Measurements from ENCODE around the gene ROCK2.
"Not testable (repeated sequence)": the region's sequence is repeated elsewhere in the genome, so short reads cannot be mapped to it uniquely, and the experiment has no call there.

Gene ROCK2

DNA sequence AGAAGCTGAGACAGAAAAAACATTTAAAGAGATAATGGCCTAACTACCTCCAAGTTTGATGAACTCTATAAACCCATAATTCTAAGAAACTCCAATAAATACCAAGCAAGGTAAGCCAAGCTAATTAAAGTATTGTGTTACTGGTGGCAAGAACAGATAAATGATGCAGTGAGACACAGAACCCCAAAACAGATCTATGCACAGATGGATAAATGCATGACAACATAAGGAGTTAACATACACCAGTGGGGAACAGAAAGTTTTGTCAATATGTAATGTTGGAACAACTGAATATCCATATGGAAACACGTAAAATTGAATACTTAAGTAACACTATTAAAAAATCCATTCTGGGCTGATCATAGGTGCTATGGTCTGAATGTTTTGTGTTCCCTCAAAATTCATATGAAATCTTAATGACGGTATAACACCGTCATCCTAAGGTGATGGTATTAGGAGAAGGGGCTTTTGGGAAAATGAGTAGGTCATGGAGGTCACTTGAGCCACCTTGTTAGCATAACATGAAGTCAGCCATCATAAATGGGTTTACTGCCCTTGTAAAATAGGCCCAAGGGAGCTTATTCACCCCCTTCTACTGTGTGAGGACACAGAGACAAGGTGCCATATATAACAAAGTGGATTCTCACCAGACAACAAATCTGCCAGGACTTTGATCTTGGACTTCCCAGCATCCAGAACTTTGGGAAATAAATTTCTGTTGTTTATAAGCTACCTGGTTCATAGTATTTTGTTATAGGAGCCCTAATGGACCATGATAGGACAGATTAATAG, 102.8 kb downstream of the ROCK2 start:
- in situ Hi-C loops (cut with HindIII; ENCODE audit: low sequenced_read_pairs) = no loop called here

DNA sequence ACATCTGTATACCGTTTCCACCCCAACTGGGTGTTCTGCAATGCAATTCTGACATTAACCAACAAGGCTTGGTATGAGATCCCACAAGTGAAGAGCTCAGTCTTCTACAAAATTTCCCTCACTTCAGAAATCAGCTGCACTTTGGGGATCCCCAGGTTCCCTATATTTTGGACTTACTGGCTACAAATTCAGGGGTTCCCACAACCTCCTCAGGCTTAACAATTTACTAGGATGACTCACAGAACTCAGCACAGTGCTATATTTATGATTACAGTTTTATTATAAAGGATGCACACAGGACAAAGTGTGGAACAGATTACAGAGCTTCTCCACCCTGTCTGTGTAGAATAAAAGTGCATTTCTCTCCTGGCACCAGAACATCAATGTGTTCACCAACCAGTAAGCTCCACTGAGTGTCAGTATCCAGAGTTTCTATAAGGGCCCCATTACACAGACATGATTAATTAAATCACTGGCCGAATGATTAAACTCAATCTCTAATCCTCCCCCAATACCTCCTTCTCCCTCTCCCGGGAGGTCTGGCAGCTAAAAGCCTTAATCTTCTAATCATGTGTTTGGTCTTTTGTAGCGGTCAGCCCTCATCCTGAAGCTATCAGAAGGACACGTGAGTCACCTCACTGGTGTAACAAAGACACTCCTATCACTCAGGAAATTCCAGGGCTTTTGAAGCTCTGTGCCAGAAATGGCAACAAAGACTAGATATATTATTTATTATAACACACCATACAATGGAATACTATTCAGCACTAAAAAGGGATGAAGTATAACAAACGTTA, 104.6 kb downstream of the ROCK2 start:
- in situ Hi-C loops (cut with HindIII; ENCODE audit: low sequenced_read_pairs) = no loop called here

GRCh38 chr2:11239147-11239546, 105.3 kb downstream of the ROCK2 start:
- in situ Hi-C loops (cut with HindIII; ENCODE audit: low sequenced_read_pairs) = no loop called here

DNA sequence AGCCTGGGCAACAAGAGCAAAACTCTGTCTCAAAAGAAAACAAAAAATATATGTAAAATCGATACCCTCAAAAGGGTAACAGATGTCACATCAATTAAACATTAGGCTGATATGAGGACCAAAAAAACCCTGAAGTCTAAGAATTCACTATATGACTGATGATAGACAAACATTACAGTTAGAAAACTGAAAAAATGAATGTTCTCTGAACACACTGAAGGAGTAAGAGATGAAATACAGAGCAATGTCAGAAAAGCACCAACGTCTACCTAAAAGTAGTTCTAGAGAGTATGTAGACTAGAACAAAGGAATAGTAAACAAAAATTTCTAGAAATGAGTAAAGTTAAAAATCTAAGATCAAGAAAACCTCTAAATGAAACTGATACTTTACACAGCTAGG, 107.3 kb downstream of the ROCK2 start:
- in situ Hi-C loops (cut with HindIII; ENCODE audit: low sequenced_read_pairs) = no loop called here

DNA sequence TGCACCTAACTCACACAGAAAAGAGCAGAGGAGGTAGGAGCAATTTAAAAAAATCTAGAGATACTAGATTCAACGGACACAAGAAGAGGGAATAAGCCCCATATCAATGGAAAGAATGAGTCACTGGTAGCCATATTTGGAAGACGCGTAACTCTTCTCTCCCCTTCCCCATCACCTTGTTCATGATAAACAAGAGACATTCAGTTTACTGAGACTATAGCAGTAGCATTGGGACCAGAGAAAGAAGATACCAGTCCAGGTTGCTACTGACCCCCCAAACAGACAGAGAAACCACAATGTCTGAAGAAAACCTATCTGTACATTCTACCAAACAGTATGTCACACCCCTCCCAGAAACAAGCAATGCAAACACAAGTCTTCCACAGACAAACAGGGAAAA, 108.1 kb downstream of the ROCK2 start:
- in situ Hi-C loops (cut with HindIII; ENCODE audit: low sequenced_read_pairs) = no loop called here

GRCh38 chr2:11235583-11235982, 108.9 kb downstream of the ROCK2 start:
- in situ Hi-C loops (cut with HindIII; ENCODE audit: low sequenced_read_pairs) = no loop called here

DNA sequence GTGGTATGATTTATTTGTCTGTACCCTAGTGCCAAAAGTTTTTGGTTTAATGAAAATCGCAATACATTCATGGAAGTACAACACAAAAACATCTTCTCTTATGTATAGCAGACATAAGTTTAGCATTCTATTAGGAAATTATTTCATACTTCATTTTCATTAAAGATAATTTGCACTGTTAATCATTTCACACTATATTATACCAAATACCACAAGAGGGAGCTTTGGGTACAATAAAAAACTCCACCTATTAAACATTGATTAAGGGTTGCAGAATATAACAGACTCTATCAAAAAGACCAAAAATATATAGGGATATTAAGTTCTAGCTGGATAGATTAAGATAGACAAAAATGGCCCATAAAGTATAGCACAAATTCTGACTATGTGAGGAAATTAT, 110.1 kb downstream of the ROCK2 start:
- in situ Hi-C loops (cut with HindIII; ENCODE audit: low sequenced_read_pairs) = no loop called here

GRCh38 chr2:11231193-11231592, 113.2 kb downstream of the ROCK2 start:
- in situ Hi-C loops (cut with HindIII; ENCODE audit: low sequenced_read_pairs) = not testable (repeated sequence)

DNA sequence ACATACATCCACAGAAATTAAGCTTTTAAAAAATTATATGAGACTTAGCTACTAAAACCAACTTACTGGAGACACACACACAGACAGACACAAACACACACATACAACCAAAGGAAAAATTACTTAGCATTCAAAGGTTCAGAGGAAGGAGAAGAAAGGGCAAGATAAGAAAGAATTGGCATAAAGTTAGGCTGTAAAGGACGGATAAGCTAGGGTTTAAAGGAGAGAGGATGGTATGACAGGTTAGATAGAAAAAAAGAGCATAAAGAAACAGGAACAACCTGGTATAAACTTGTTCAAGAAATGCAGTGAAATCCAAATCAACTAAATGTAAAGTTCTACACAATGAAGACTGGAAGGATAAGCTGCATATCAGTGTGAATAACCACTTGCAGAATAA, 115.7 kb downstream of the ROCK2 start:
- in situ Hi-C loops (cut with HindIII; ENCODE audit: low sequenced_read_pairs) = loop anchor here (5.0 kb wide), 1 partner anchor 179 kb away; no protein-coding TSS in a partner anchor

DNA sequence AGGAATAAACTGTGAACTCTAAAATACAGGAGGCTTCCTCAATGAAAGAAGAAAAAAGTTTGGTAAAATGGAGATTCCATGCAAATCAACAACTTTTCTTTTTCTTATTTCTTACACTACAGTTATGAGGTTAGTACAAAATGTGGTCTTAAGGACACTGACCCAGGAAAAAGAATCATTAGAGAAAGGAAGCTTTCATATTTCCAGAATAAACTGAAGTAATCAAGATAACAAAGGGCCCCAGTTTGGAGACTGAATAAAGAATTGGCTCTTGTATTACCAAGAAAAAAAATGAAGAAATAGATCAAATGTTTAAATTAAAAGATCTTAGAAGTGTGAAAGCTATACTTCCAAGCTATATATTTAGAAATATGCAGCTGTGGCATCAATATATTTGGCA, 116.8 kb downstream of the ROCK2 start:
- in situ Hi-C loops (cut with HindIII; ENCODE audit: low sequenced_read_pairs) = loop anchor here (5.0 kb wide), 1 partner anchor 180 kb away; no protein-coding TSS in a partner anchor

DNA sequence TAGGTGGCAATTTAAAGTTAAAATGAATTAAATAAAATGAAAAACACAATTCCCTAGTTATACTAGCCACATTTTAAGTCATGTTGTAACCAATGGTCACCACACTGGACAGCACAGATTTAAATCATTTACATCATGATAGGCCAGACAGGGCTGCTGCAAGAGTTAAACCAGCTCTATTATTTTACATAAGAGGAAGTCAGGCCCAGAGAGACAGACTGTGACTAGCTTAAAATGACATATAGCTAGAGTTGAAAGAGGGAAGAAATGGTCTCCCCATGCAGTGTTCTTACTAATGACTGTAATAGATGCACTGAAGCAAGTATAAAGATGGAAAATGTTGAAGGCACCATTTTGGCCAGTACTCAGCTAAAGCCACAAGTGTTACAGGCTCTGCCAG, 119.5 kb downstream of the ROCK2 start:
- in situ Hi-C loops (cut with HindIII; ENCODE audit: low sequenced_read_pairs) = loop anchor here (5.0 kb wide), 1 partner anchor 182 kb away; no protein-coding TSS in a partner anchor

GRCh38 chr2:11222845-11223244, 121.6 kb downstream of the ROCK2 start:
- in situ Hi-C loops (cut with HindIII; ENCODE audit: low sequenced_read_pairs) = no loop called here

GRCh38 chr2:11220445-11220844, 124.0 kb downstream of the ROCK2 start:
- in situ Hi-C loops (cut with HindIII; ENCODE audit: low sequenced_read_pairs) = no loop called here

DNA sequence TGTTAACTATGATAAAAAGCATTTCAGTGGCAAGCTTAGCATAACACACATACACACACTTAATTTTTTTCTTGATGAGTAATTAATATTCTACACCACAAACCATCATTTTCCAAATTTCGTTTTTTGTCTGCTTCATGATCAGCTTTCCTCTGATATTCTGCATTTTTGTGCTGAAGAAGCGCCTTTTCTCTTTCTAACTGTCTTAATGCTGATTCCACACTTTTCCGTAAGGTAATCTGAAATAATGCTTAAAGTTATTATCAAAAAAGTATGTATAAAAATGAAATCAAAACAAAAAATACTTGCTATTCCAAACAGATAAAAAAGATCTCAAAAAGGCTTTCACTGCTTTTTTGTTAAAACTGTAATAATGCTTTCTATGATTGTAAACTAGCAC, 129.0 kb downstream of the ROCK2 start:
- in situ Hi-C loops (cut with HindIII; ENCODE audit: low sequenced_read_pairs) = no loop called here

DNA sequence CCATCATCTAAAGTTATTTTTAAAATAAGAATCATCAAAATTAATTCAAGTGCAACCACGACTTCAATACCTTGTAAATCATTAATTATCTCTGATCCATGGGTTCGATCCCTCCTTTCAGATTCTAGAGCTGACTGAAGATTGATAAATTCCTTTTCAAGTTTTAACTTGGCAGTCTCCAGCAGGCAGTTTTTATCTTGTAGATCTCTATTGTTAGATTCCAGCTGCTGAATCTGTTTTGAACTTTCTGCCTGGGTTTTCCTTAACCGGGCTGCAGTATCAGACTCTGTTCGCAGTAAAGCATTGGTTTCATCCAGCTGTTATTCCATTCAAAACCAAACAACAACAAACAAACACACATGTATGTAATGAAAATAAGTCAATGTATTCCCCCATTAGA, 129.7 kb downstream of the ROCK2 start:
- in situ Hi-C loops (cut with HindIII; ENCODE audit: low sequenced_read_pairs) = no loop called here

DNA sequence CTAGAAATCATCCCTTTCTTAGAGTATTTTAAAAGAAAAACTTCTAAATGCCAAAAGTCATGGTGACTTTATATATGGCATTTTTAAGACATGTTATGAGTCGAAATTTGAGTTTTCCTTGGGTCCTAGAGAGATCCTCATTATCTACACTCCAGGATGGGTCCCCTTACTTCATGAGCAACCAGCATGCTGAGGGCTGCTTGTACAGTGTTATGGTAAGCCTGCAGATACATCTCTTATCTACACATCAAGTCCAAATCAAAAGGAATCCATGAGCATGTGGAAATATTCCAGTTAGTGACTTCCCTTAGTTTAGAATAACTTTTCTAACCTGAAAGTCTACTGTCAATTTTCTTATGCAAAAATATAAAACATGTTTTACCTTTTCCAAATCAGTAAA, 130.5 kb downstream of the ROCK2 start:
- in situ Hi-C loops (cut with HindIII; ENCODE audit: low sequenced_read_pairs) = no loop called here

DNA sequence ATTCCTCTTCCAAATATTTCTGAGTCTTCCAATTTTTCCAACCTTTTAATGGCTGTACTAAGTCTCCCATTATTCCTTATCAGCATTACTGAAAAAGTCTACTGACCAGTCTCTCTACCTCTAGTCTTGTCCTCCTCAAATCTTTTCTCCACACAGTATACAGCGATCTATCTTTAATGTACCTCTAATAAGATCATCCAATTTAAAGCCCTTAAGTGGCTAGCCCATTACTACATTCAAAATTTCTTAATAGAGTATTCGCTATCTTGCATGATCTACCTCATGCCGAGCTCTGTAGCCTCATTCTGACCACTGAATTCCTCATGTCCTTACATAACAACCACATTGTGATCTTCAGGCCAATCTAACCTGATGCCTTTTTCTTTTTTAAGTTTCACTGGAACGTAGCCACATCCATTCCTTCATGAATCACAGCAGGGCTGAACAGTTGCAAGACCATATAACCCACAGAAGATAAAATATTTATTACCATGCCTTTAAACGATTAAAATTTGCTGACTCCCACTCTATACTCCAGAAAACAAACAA, 131.3 kb downstream of the ROCK2 start:
- in situ Hi-C loops (cut with HindIII; ENCODE audit: low sequenced_read_pairs) = no loop called here

DNA sequence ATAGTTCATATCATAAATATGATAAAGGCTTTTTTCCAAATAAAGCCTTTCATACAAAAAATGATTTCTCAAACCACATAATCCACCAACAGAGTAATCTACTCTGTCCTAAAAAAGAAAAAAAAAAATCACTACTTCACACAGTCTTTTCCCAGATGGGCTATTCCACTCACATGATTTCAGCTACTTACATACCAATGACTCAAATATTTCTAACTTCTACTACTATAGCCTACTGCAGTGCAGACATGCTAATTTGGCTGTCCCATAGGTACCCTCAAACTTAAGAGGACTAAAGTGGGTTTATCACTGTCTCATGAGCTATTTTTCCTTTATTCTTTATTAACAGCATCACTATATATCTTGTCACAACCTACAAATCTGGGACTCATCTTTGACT, 131.8 kb downstream of the ROCK2 start:
- in situ Hi-C loops (cut with HindIII; ENCODE audit: low sequenced_read_pairs) = no loop called here

DNA sequence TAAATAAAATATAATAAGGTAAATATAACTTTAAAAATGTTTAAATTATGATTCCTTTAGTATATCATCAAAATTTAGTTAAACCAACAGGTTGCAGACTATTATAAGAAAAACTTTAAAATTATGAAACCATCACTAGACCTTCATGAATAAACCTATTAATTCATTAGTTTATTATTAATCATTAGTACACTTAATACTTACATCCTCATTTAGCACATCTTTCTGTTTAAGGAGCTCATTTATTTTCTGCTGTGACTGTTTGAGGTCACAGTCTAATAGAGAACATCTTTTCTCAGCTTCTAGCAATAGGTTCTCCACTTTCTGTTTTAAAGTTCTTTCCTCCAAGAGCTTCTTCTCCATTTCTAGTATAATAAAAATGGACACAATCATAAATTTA, 136.4 kb downstream of the ROCK2 start:
- in situ Hi-C loops (cut with HindIII; ENCODE audit: low sequenced_read_pairs) = no loop called here

DNA sequence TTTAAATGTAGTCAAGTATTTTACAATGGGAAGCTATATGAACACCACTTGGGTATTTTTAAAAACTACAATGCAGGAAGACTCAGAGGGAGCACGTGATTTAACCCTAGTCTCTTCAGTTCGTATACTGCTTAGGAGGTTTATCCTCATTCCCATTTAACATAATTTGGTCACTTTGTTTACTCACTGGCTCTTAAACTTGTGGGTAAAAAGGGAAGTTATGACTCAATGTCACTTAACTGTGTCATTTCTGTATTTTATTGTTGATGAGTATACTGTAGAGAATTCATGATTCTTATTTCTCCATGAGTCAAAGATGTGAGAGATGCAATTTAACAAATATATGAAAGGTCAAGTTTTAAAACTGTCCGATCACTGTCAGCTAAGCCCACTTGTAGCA, 141.0 kb downstream of the ROCK2 start:
- in situ Hi-C loops (cut with HindIII; ENCODE audit: low sequenced_read_pairs) = no loop called here

GRCh38 chr2:11201969-11202368, 142.5 kb downstream of the ROCK2 start:
- in situ Hi-C loops (cut with HindIII; ENCODE audit: low sequenced_read_pairs) = no loop called here

GRCh38 chr2:11200651-11201050, 143.8 kb downstream of the ROCK2 start:
- in situ Hi-C loops (cut with HindIII; ENCODE audit: low sequenced_read_pairs) = no loop called here
